Activated naive CD4-positive, alpha-beta T cell treated with anti-CD3 and anti-CD28 coated beads for 36 hours (primary cell): ENCODE results near the gene RPP21. TPM values are rescaled to one million over a fixed set of nuclear protein-coding genes. Genes with fewer than 3 reads are reported as not detected.

Experiments
- CTCF ChIA-PET: fragments of 350-600 bp; sonication (Branson Sonifier 250); formaldehyde crosslinking; loops from one replicate; lab custom pipeline; 2021; ENCODE audit warnings: antibody characterized with exemption; lab: Charles Lee
- DNase-seq: peaks from one replicate; pipeline ENCODE4 v3.0.0-alpha.2; 2020
- H3K27ac Mint-ChIP-seq: one replicate; pipeline ENCODE4 v1.8.0; 2021; ENCODE audit warnings: mild to moderate bottlenecking, mixed read lengths
- H3K27me3 Mint-ChIP-seq: one replicate; pipeline ENCODE4 v1.8.0; 2021; ENCODE audit warnings: low read depth, mixed read lengths
- H3K36me3 Mint-ChIP-seq: one replicate; pipeline ENCODE4 v1.8.0; 2021; ENCODE audit warnings: low read depth, mixed read lengths
- H3K4me1 Mint-ChIP-seq: one replicate; pipeline ENCODE4 v1.8.0; 2021; ENCODE audit warnings: low read depth, mixed read lengths
- H3K4me3 Mint-ChIP-seq: one replicate; pipeline ENCODE4 v1.8.0; 2021; ENCODE audit warnings: mild to moderate bottlenecking, moderate library complexity, mixed read lengths
- H3K9me3 Mint-ChIP-seq: one replicate; pipeline ENCODE4 v1.8.0; 2021; ENCODE audit warnings: mixed read lengths
- intact Hi-C: fragments of 100-400 bp; cut with micrococcal nuclease; formaldehyde crosslinking; loops from one replicate; pipeline ENCODE4 v1.15.1; 2023
- total RNA-seq, 2 experiments: library from RNA; stranded (reverse); gene quantifications; one replicate each; pipeline ENCODE4 v1.2.3, GENCODE V29; 2021

Gene RPP21
- total RNA-seq, 2 experiments from 2014 or later = 44.8 to 45.0 TPM

- DNase-seq = peak; percentile 29
- CTCF ChIA-PET = no interaction called here
- Mint-ChIP-seq H3K9me3 (no peaks in the 10 kb centered on the region), H3K27ac (peak overlapping the region; percentile 85), H3K4me1 (peaks cover 74% of the 10 kb centered on the region), H3K27me3 (no peaks in the 10 kb centered on the region), H3K36me3 (peaks cover 23% of the 10 kb centered on the region), H3K4me3 (peak overlapping the region; percentile 35)
- intact Hi-C loops = no loop called here
These were observed 22.1 kb upstream of the RPP21 start for GRCh38 chr6:30322527-30323501.

- H3K27me3 Mint-ChIP-seq = no peaks in the 10 kb centered on the region
- no peak overlapping the region for H3K4me3 Mint-ChIP-seq
- CTCF ChIA-PET = no interaction called here
- H3K27ac Mint-ChIP-seq = peak overlapping the region; percentile 5
- no peak for DNase-seq
- no peaks in the 10 kb centered on the region for H3K9me3 Mint-ChIP-seq
- peaks cover 69% of the 10 kb centered on the region for H3K4me1 Mint-ChIP-seq
- intact Hi-C loops = loop anchor here (2.0 kb wide), 2 partner anchors 111 to 257 kb away; partner anchors contain the start of genes PPP1R11 and TRIM26
- peaks cover 19% of the 10 kb centered on the region for H3K36me3 Mint-ChIP-seq
These were observed 21.1 kb upstream of the RPP21 start for GRCh38 chr6:30323806-30324205.

- H3K4me1 Mint-ChIP-seq = peaks cover 59% of the 10 kb centered on the region
- H3K36me3 Mint-ChIP-seq = peaks cover 17% of the 10 kb centered on the region
- DNase-seq = peak; percentile 94
These were observed 19.6 kb upstream of the RPP21 start for GRCh38 chr6:30325150-30325872.

GRCh38 chr6:30325873-30326525 lies 19.0 kb upstream of the RPP21 start:
- CTCF ChIA-PET = interaction anchor here (0.8 to 1.9 kb wide), 2 partner anchors 107 to 110 kb away, joined by 4 to 10 read pairs; no protein-coding TSS in a partner anchor
- intact Hi-C loops = loop anchor here (1.0 to 5.0 kb wide), 8 partner anchors 19 to 384 kb away; partner anchors contain the start of genes GNL1, HLA-A, MRPS18B and PPP1R10
- no peaks in the 10 kb centered on the region for H3K9me3 Mint-ChIP-seq
- H3K4me1 Mint-ChIP-seq = peaks cover 54% of the 10 kb centered on the region
- H3K27me3 Mint-ChIP-seq = no peaks in the 10 kb centered on the region
- H3K36me3 Mint-ChIP-seq = peaks cover 17% of the 10 kb centered on the region
- H3K4me3 Mint-ChIP-seq = peak overlapping the region; percentile 96
- DNase-seq = peak; percentile 76
- peak overlapping the region; percentile 97 for H3K27ac Mint-ChIP-seq

More at GRCh38 chr6:30325150-30325872, 19.6 kb upstream of the RPP21 start:
- no peaks in the 10 kb centered on the region for H3K9me3 Mint-ChIP-seq
- peak overlapping the region; percentile 97 for H3K27ac Mint-ChIP-seq
- no peaks in the 10 kb centered on the region for H3K27me3 Mint-ChIP-seq
- peak overlapping the region; percentile 96 for H3K4me3 Mint-ChIP-seq
- CTCF ChIA-PET = interaction anchor here (0.8 to 1.9 kb wide), 2 partner anchors 106 to 110 kb away, joined by 4 to 10 read pairs; no protein-coding TSS in a partner anchor
- intact Hi-C loops = loop anchor here (1.0 to 5.0 kb wide), 5 partner anchors 113 to 383 kb away; partner anchors contain the start of genes HLA-A, MRPS18B, PPP1R10 and PPP1R11

- CTCF ChIA-PET = interaction anchor here (0.8 to 1.9 kb wide), 2 partner anchors 107 to 111 kb away, joined by 4 to 10 read pairs; no protein-coding TSS in a partner anchor
- intact Hi-C loops = loop anchor here (1.0 to 5.0 kb wide), 5 partner anchors 19 to 384 kb away; partner anchors contain the start of genes GNL1, HLA-A, PPP1R18 and PRR3
- Mint-ChIP-seq H3K27me3 (no peaks in the 10 kb centered on the region), H3K9me3 (no peaks in the 10 kb centered on the region), H3K4me3 (peak within 1 kb of the TSS; percentile 96), H3K4me1 (peaks cover 49% of the 10 kb centered on the region), H3K27ac (peak within 1 kb of the TSS; percentile 97), H3K36me3 (peaks cover 16% of the 10 kb centered on the region)
- DNase-seq = peak; percentile 87
These were observed 18.3 kb upstream of the RPP21 start, which contains the start of gene TRIM39 for GRCh38 chr6:30326526-30327231. Gene TRIM39 (plus strand): TSS chr6:30326927. CDS start chr6:30329318, 2,391 bp downstream.

GRCh38 chr6:30327232-30327746 lies 17.7 kb upstream of the RPP21 start:
- Mint-ChIP-seq H3K27ac (peak overlapping the region; percentile 84), H3K4me1 (peaks cover 43% of the 10 kb centered on the region), H3K4me3 (peak overlapping the region; percentile 84), H3K9me3 (no peaks in the 10 kb centered on the region), H3K27me3 (no peaks in the 10 kb centered on the region), H3K36me3 (peaks cover 21% of the 10 kb centered on the region)
- CTCF ChIA-PET = interaction anchor here (0.6 kb wide), 1 partner anchor 156 kb away, joined by 6 read pairs; no protein-coding TSS in a partner anchor
- DNase-seq = no peak
- intact Hi-C loops = loop anchor here (2.0 to 5.0 kb wide), 3 partner anchors 230 to 385 kb away; partner anchors contain the start of genes GNL1, HLA-A, PPP1R18 and PRR3

- CTCF ChIA-PET = interaction anchor here (0.6 to 2.1 kb wide), 2 partner anchors 11 to 90 kb away, joined by 3 to 4 read pairs; no protein-coding TSS in a partner anchor
- Mint-ChIP-seq H3K36me3 (peaks cover 17% of the 10 kb centered on the region), H3K4me1 (peaks cover 33% of the 10 kb centered on the region), H3K9me3 (no peaks in the 10 kb centered on the region), H3K27me3 (no peaks in the 10 kb centered on the region), H3K27ac (no peak overlapping the region), H3K4me3 (no peak overlapping the region)
- DNase-seq = no peak
- intact Hi-C loops = loop anchor here (5.0 kb wide), 2 partner anchors 359 to 386 kb away; partner anchors contain the start of genes HLA-A and PPP1R18
These were observed 16.6 kb upstream of the RPP21 start for GRCh38 chr6:30328397-30328796.

- Mint-ChIP-seq H3K4me1 (peaks cover 24% of the 10 kb centered on the region), H3K27me3 (no peaks in the 10 kb centered on the region), H3K9me3 (no peaks in the 10 kb centered on the region), H3K36me3 (peaks cover 17% of the 10 kb centered on the region), H3K4me3 (no peak overlapping the region), H3K27ac (no peak overlapping the region)
- CTCF ChIA-PET = interaction anchor here (0.7 to 2.1 kb wide), 2 partner anchors 91 to 198 kb away, joined by 3 to 4 read pairs; no protein-coding TSS in a partner anchor
- DNase-seq = no peak
- intact Hi-C loops = loop anchor here (5.0 kb wide), 2 partner anchors 358 to 387 kb away; partner anchors contain the start of genes HLA-A and PPP1R18
These were observed 15.6 kb upstream of the RPP21 start for GRCh38 chr6:30329331-30329730.

GRCh38 chr6:30331981-30332380 lies 13.0 kb upstream of the RPP21 start:
- CTCF ChIA-PET = no interaction called here

GRCh38 chr6:30334075-30334783 lies 10.7 kb upstream of the RPP21 start:
- intact Hi-C loops = no loop called here
- H3K27ac Mint-ChIP-seq = no peak overlapping the region

More at GRCh38 chr6:30331981-30332380, 13.0 kb upstream of the RPP21 start:
- no peaks in the 10 kb centered on the region for H3K9me3 Mint-ChIP-seq
- DNase-seq = no peak
- no peak overlapping the region for H3K27ac Mint-ChIP-seq
- H3K27me3 Mint-ChIP-seq = no peaks in the 10 kb centered on the region
- H3K4me3 Mint-ChIP-seq = no peak overlapping the region
- peaks cover 26% of the 10 kb centered on the region for H3K36me3 Mint-ChIP-seq
- H3K4me1 Mint-ChIP-seq = peaks cover 10% of the 10 kb centered on the region
- intact Hi-C loops = no loop called here

More at GRCh38 chr6:30334075-30334783, 10.7 kb upstream of the RPP21 start:
- no peaks in the 10 kb centered on the region for H3K9me3 Mint-ChIP-seq
- no peak for DNase-seq
- no peaks in the 10 kb centered on the region for H3K4me1 Mint-ChIP-seq
- CTCF ChIA-PET = no interaction called here
- H3K27me3 Mint-ChIP-seq = no peaks in the 10 kb centered on the region
- H3K36me3 Mint-ChIP-seq = peaks cover 25% of the 10 kb centered on the region
- no peak overlapping the region for H3K4me3 Mint-ChIP-seq
